ENCODE data around the gene RANBP1.
"Not testable (repeated sequence)": the region's sequence is repeated elsewhere in the genome, so short reads cannot be mapped to it uniquely, and the experiment has no call there.

The RANBP1 gene

DNA sequence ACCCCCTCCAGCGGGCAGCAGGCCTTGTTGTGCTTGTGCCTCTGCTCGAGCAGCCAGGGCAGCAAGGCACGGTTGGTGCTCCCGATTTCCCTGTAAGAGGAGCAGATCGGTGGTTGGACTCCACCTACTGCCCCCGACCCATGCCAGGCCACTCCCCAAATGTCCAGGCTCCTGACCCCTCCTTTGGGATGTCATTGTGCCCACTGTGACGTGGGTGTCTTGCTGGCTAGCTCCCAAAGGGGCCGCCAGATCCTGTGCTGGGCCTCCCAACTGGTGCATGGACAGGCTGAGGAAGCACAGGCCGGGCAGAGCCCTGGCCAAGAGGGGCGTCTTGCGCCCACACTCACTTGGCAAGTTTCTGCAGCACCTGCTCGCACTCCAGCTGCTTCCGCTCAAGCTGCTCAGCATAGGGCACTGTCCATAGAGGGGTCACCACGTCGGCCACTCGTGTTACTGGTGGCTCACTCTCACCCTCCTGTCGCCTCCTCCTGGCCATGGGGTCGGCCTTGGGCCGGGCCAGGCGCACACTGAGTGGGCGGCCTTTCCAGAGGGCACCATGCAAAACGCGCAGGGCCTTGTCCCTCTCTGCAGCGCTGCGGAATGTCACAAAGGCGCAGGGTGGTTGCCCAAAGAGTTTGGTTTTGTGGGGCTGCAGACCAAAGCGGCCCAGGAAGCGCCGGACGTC, at the start of gene RANBP1:
RANBP1 (plus strand) TSS at position 414 of the 685 bp plus-strand sequence; CDS start at position 495, 81 bp downstream.
- no peak for DNase-seq

DNA sequence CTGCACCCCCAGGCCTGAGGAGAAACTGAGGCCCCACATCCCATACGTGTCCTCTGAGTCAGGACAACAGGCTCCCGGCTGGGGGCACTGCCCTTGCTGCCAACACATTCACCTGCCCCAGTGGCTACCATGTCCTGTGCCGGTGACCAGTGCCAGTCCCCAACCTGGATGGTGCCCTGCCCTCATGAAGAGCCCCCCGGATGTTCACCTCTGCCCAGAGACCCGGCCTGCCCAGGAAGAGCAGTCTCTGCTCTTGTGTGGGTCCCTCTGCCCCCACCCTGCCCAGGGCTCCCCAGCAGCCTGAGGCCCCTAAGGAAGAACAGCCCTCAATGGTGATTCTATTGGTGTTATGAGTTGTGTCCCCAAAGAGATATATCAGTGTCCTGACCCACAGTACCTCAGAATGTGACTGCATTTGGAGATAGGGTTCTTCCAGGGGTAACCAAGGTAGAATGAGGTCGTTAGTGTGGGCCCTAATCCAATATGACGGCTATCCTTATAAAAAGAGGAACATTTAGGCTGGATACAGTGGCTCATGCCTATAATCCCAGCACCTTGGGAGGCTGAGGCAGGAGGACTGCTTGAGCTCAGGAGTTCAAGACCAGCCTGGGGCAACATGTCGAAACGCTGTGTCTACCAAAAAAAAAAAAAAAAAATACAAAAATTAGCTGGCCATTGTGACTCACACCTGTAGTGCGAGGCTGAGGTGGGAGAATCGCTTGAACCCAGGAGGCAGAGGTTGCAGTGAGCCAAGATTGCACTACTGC, 49.1 kb upstream of the RANBP1 start:
- DNase-seq = no peak

DNA sequence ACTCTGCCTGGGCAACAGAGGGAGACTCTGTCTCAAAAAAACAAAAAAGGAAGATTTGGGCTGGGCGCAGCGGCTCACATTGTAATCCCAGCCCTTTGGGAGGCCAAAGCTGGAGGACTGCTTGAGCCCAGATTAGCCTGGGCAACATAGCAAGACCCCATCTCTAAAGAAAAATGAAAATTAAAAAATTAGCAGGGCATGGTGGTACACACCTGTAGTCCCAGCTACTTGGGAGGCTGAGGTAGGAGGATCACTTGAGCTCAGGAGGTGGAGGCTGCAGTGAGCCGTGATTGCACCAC, 48.6 kb upstream of the RANBP1 start:
- DNase-seq = not testable (repeated sequence)

DNA sequence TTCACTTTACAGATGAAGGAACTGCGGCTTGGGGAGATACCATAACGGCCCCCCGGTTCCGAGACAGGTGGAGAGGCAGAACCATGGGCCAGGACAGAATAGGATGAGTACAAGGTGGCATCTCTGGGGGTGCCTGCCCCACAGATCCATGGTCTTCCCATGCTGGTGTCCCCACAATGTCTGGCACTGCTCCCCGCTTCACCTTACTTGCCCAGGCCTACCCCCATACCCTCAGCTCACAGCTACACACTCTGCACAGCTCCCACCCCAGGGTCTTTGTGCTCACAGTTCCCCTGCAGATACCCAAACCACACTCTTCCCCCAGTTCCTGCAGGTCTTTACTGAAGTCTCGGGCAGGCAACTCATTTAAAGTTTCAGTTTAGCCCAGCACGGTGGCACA, 47.3 kb upstream of the RANBP1 start:
- no peak for DNase-seq

DNA sequence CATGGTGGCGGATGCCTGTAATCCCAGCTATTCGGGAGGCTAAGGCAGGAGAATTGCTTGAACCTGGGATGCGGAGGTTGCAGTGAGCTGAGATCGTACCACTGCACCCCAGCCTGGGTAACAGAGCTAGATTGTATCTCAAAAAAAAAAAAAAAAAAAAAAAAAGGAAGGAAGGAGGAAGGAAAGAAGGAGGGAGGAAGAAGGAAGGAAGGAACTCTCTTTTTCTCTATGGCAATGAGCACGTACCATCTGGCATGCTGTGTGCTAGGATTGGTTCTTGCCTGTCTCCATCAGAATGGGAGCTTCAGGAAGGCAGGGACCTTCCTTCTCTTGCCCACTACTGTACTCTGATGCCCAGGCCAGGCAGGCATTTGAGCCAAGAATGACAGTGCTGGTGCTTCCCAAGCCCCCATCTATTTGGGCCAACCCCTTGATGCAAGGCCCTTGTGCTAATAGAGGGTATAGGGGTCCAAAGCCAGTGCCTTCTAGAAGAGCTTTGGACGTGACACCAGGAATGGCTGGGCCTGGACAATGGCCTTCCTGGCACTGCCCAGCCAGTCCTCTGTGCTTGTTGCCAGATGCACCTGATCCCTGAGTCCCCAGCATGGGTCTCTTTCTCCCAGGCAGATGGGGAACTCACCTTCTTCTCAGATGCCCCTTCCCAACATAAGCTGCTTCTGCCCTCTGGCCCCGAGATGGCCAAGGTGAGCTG, 46.4 kb upstream of the RANBP1 start:
- DNase-seq = no peak

DNA sequence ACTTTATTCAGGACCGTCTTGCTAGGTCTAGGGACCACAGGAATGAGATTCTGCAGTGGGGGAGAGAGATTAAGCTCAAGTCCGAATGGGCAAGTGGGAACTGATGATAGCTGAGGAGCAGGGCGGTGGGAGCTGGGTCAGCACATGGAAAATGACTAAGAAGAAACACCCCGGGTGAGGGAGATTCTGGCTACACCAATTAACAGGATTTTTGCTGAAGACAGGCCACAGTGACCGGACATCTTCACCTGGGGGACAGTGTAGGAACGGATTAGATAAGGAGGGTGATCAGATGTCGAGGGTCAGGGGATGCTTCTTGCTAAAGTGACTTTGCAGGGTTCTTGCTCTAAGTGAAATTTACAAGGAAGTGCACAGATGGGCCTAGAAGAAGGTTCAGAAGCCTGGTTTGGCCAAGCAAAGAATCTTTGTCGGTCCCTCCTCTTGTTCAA, 44.4 kb upstream of the RANBP1 start:
- DNase-seq = no peak

DNA sequence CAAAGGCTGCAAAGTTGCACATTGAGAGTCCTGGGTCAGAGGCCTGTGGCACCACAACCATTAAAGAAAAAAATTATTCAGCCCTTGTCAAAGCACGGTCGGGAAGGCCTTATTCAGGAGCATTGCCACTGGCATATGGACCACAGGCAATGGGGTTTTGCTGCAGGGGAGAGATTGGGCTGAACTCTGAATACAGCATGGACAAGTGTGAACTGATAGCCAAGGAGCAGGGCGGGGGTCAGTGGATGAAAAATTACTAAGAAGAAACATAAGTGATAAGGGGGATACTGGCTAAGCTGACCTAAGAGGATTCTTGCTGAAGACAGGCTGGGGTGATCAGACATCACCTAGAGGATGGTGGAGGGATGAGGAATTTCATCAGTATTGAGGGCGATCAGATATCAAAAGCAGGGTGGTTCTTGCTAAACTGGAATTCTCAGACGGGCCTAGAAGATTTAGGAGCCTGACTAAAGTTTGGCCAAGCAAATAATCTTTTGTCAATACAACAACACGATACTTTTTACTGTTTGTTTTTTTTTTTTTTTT, 39.2 kb upstream of the RANBP1 start:
- no peak for DNase-seq

DNA sequence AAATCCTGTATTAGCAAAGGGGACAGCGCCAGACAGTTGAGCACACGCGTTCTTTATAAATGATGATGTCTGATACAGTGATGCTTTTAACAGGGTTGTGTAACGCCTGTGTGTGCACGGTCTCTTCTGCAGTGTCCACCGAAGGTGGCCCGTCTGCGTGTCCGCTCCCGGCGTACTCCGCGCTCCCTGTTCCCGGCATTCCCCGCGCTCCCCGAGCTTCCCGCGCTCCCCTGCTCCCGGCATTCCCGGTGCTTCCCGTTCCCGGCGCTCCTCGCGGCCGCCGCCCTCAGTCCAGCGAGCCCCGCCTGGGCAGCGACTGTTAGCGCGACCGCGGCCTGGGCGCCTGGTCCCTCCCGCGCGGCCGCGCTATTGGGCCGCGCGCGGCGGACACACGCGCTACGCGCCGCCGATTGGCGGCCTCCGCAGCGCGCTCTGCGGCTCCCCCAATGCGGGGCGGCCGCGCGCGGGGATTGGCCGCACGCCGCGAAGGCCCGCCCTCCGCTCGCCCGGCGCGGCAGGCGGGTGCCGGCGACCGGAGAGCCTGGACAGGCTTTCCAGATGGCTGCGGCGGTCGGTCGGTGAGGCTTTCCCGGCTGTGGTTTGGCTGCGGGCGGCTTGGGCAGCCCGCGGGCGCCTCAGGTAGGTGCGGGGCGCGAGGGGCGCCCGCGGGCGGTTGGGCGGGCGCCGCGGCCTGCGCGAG, 36.0 kb upstream of the RANBP1 start, which contains the start of gene DGCR8:
DGCR8 (plus strand) TSS at position 497 of the 700 bp plus-strand sequence. CDS start 5,723 bp downstream, outside the sequence.
- DNase-seq = peak; percentile 38

DNA sequence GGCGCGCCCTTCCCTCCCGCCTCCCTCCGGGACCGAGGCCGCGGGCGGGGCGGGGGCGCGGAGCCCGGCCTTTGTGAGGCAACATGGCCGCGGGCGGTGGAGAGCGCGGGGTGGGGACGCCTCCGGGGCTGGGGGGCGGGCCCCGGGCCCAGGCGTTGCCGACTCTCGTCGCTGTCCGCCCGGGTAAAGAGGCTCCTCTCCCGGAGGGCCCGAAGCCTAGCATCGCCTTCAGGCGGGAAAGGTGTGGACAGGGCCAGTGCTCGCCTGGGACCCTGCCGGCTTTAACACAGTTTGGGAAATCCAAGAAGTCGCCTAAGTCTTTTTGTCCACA, 35.5 kb upstream of the RANBP1 start:
- no peak for DNase-seq

DNA sequence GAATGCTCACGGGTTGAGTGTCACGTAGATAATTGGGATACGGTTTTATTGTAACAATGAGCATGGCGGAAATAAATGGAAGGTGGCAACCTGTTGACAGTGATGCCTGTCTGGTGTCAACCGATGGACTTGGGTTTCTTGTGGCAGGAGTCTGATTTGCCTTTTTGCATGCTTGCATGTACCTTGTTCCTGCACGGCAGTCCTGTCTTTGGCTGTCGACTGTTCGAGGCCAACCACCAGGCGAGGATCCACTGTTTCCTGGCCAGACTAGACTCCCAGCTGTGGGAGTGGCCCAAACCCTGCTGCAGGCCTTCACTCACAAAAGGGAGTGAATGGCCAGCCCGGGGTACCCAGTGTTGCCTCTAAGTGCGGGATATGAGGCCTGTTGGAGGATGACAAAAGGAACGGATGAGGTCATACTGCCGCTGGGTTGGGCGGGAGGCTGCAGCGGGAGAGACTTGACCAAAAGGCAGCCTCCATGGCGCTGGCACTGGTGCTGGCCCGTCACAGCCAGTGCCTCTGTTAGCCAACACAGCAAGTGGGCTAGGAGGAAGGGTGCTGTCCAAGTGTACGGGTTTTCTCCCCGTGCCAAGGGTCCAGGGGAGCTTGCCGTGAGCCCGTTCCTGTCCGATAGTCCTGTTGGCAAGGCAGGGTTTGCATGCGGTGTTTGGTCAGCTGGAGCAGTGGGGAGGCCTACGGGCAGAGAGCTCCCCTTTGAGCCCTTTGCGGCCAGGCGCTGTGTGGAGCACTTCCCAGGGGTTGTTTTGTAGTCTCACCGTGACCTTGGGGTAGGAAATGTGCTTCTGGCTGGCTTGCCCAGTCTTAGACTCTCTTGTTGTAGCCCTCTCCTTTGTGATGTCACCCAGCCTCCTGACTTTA, 34.9 kb upstream of the RANBP1 start:
- no peak for DNase-seq

DNA sequence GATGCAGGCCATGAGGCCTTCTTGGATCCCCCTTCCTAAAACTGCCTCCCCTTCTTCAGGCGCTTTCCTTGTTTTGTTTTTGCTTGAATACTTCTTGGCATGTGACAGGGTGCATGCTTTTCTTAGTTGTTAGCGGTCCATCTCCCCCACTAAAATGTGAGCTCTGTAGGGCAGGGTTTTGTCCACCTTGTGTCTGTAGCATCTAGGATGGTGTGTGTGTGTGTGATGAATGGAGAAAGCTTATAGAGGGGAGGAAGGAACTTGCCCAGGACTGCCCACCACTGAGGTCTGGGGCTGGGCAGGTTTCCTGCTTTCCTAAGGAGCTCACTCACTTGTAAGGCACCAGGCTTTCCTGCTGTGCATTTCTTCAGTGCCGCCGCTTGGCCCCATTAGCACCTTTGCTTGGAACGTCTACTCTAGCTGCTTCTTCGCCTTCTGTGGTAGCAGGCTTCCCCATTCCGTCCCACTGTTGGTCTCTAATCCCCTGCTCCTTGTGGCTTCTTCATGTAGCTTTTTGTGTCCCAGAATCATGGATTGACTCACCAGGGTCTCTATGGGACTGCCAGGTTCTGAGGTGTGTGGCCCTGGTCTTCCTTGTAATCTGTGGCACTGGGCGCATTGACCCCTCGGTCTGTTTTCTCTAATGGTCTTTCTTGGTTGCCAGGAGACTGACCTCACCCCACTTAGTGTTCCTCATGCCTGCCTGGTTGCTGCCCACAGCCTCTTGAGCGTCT, 32.6 kb upstream of the RANBP1 start:
- no peak for DNase-seq

DNA sequence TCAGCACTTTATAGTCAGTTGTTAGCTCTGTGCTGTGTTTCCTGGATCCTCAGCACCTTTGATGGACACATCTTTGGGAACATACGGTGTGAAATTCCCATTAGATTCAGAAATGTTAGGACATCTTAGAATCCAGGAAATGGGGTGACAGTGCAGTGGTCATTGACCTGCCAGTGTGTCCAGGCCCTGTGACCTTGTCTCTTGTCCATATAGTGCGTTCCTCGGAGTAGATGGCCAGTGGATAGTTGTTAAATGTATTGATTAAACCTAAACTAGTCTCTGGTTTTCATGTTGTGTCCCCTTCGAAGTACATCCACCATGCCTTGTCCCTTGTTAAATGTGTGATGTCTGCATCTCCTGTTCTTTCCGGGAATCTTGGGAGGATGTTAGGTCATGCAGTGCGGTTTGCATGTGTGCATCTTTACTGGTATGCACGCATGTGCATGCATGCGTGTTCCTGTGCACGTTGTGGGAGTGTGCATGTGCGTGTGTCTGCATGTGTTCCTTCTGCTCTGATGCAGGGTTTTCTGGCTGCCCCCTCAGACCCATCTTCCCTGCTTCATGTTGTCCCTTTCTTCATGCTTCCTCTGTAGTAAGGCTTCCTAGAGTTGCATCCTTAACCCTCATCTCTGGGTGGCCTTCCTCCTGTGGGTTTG, 31.9 kb upstream of the RANBP1 start:
- DNase-seq = no peak

DNA sequence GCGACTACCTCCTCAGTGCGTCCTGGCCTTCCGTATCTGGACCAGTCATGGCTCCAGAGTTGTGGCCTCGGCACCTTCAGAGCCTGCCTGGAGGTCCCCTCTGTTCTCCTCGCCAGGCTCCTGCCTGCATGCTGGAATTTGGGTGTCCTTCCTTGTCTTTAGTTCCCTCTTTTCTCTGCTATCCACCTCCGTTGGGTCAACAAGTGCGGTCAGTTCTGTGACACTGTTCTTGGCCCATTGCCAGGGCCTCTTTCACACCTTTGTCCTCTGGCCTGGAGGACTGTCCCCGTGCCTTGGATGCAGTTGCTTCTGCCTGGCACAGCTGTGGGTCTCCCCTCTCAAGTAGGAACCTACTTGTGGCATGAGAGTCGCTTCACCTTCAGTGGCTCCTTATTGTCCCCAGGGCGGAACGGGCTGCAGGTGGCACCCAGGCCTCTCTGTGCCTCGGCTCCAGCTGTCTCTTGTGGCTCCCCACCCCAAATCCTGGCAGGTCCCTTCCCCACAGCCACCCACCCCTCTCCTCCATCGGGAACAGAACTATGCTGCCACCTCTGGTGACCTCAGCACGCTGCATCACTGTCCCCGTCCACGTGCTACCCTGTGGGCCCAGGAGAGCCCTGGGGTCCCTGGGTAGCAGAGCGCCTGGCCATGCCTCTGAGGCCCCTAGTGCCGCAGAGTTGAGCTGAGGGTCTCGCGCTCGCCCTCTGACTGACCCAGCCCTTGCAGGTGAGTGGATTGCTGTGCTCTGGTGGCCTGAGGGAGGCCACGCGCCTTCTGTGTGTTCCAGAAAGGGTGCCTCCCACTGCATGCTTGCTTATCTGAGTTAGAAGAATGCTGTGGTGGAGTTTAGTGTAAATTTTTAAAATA, 31.1 kb upstream of the RANBP1 start:
- no peak for DNase-seq

DNA sequence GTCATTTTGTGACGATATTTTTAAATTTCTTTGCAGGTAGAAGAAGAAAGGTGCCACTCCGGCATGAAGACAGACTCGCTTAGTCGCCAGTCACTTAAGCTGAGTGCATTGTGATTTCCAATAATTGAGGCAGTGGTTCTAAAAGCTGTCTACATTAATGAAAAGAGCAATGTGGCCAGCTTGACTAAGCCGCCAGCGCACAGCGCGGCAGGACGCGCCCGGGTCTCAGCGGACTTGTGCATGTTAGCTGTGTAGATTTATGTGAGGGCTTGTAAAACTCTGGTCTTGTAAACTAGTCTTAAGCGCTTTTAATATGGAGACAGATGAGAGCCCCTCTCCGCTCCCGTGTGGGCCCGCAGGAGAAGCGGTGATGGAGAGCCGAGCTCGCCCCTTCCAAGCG, 30.3 kb upstream of the RANBP1 start:
- no peak for DNase-seq

DNA sequence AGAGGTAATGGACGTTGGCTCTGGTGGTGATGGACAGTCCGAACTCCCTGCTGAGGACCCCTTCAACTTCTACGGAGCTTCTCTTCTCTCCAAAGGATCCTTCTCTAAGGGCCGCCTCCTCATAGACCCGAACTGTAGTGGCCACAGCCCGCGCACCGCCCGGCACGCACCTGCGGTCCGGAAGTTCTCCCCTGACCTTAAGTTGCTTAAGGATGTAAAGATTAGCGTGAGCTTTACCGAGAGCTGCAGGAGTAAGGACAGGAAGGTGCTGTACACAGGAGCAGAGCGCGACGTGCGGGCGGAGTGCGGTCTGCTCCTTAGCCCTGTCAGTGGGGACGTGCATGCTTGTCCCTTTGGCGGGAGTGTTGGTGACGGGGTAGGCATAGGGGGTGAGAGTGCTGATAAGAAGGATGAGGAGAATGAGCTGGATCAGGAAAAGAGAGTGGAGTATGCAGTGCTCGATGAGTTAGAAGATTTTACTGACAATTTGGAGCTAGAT, 29.8 kb upstream of the RANBP1 start:
- DNase-seq = no peak

DNA sequence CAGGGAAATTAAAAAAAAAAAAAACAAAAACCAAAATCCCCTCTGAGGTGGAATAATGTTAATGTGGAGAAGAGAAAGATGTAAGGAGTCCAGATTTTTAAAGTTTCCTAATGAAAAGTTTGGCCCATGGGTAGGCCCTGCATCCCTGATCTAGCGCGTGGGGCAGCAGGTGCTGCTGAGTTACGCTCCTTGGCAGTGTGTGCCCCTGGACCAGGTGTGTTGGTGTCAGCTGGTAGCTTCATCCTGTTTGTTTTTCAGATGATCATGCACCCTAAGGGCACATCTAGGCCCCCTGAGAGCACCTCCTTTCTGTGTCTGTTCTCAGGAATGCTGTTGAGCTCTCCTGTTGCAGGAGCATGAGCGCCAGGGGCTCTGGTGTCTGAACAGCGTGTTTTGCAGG, 29.1 kb upstream of the RANBP1 start:
- DNase-seq = no peak

DNA sequence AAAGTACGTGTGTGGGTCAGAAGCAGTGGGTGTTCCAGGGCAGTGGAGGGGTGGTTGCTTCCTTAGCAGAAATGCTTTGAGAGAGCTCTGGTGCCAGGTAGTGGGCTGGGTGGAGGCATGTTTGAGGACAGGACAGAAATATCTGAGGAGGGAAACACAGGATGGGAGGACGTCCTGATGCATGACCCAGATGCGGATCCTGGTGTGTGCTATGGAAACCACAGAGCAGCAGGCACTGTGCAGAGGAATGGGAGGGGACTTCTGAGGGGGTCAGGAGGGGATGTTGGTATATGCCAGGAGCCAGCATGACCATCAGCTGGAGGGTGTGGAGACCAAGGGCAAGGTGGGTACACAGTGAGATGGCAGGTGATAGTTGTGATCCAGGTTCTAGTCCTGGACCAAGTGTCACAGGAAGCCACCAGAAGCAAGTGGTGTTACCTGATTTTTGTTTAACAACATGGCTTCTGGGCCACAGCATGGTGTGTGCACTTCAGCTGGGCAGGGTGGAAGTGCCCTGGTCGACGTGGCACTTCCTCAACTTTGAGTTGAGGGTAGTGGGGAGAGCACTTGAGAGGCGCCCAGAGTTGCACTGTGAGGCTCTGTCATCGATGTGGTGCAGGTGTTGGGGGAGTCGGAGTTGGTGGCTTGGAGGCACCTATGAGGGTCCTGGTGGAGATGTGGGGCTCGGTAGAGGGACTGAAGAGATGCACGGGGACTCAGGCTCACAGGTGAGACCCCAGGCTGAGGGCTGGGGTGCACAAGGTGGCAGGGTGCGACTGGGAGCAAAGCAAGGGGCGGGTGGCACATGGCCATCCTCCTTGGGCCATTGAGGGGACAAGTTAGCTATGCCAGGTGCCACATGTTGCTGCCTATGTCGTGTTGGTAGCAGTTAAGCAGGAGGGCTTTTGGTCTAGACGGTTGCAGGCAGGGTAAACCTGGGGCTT, 28.3 kb upstream of the RANBP1 start:
- DNase-seq = no peak

DNA sequence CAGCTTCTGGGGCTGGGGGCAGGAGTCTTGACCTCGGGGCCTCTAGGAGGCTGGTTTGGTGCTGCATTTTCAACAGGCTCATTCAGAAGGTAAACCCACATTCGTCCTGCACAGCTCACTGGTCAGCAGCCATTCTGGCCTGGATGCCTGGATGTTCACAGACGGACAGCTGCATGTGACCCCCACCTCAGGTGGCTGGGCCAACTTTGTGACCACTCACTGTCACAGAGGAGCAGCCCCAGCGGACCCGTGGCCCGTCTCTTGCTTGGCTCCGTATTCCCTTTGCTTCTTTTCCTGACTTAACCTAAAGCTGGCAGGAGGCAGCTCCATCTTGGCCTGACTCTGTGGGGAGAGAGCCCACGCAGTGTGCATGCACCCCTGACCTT, 27.6 kb upstream of the RANBP1 start:
- DNase-seq = no peak
